ENCODE results near the gene LAX1. TPM values are rescaled to one million over a fixed set of nuclear protein-coding genes. Genes with fewer than 3 reads are reported as not detected.

Gene LAX1
- total RNA-seq, 4 donors from 2014 or later = 0.17 to 0.79 (median 0.48) TPM

- 66 to 72% methylated on average over 4 of the region's 4 CpGs for WGBS, 2 donors
- DNase-seq (ENCODE audit: low spot score in 2 of 2) = no peak
- intact Hi-C loops (cut with DNase I; ENCODE audit: low total_unique reads) = no loop called here
- no peak overlapping the region for H3K4me3 ChIP-seq (ENCODE audit: low read depth, poor library complexity, severe bottlenecking)
- TF ChIP-seq CTCF (IDR thresholded peaks at IDR 0.05) = no peak
- no peak for TF ChIP-seq POLR2A (IDR thresholded peaks at IDR 0.05)
Measured at GRCh38 chr1:203799157-203799556, 34.2 kb downstream of the LAX1 start.

- intact Hi-C loops (cut with DNase I; ENCODE audit: low total_unique reads) = no loop called here
- no peak for TF ChIP-seq CTCF (IDR thresholded peaks at IDR 0.05)
- TF ChIP-seq POLR2A (IDR thresholded peaks at IDR 0.05) = no peak
- DNase-seq (ENCODE audit: low spot score in 2 of 2) = no peak
- WGBS, 2 donors = 58 to 63% methylated on average over 1 of the region's 1 CpG
- H3K4me3 ChIP-seq (ENCODE audit: low read depth, poor library complexity, severe bottlenecking) = no peak overlapping the region
Measured at GRCh38 chr1:203799971-203800370, 35.0 kb downstream of the LAX1 start.

GRCh38 chr1:203805689-203806088 is 40.7 kb downstream of the LAX1 start:
- no peak for DNase-seq (ENCODE audit: low spot score in 2 of 2)
- WGBS, 2 donors = 97 to 98% methylated on average over 7 of the region's 7 CpGs
- TF ChIP-seq POLR2A (IDR thresholded peaks at IDR 0.05) (no peak), CTCF (IDR thresholded peaks at IDR 0.05) (no peak)
- no peak overlapping the region for H3K4me3 ChIP-seq (ENCODE audit: low read depth, poor library complexity, severe bottlenecking)
- intact Hi-C loops (cut with DNase I; ENCODE audit: low total_unique reads) = no loop called here

- intact Hi-C loops (cut with DNase I; ENCODE audit: low total_unique reads) = no loop called here
- no peak overlapping the region for H3K4me3 ChIP-seq (ENCODE audit: low read depth, poor library complexity, severe bottlenecking)
- WGBS, 2 donors = 87 to 91% methylated on average over 2 of the region's 2 CpGs
- TF ChIP-seq POLR2A (IDR thresholded peaks at IDR 0.05) = no peak
- TF ChIP-seq CTCF (IDR thresholded peaks at IDR 0.05) = no peak
- DNase-seq (ENCODE audit: low spot score in 2 of 2) = no peak
Measured at GRCh38 chr1:203807196-203807595, 42.2 kb downstream of the LAX1 start.

- no peak overlapping the region for H3K4me3 ChIP-seq (ENCODE audit: low read depth, poor library complexity, severe bottlenecking)
- no peak for TF ChIP-seq CTCF (IDR thresholded peaks at IDR 0.05)
- TF ChIP-seq POLR2A (IDR thresholded peaks at IDR 0.05) = no peak
- 97% methylated on average over 2 of the region's 2 CpGs for WGBS, 2 donors
- intact Hi-C loops (cut with DNase I; ENCODE audit: low total_unique reads) = no loop called here
- no peak for DNase-seq (ENCODE audit: low spot score in 2 of 2)
Measured at GRCh38 chr1:203813581-203814341, 48.8 kb downstream of the LAX1 start.

GRCh38 chr1:203818399-203818798 is 53.4 kb downstream of the LAX1 start:
- DNase-seq (ENCODE audit: low spot score in 2 of 2) = no peak
- H3K4me3 ChIP-seq (ENCODE audit: low read depth, poor library complexity, severe bottlenecking) = no peak overlapping the region
- intact Hi-C loops (cut with DNase I; ENCODE audit: low total_unique reads) = no loop called here
- TF ChIP-seq CTCF (IDR thresholded peaks at IDR 0.05) (no peak), POLR2A (IDR thresholded peaks at IDR 0.05) (no peak)
- 95 to 96% methylated on average over 6 of the region's 6 CpGs for WGBS, 2 donors
